Measurements from ENCODE around the gene LY86. TPM values are rescaled to one million over a fixed set of nuclear protein-coding genes. Genes with fewer than 3 reads are reported as not detected.

The LY86 gene
- total and polyA plus RNA-seq, 9 of the 15 experiments (the other 6 are each of a cell fraction or from before 2014, with no cell fraction given): 0.08 to 0.20 TPM; not detected in 7

DNA sequence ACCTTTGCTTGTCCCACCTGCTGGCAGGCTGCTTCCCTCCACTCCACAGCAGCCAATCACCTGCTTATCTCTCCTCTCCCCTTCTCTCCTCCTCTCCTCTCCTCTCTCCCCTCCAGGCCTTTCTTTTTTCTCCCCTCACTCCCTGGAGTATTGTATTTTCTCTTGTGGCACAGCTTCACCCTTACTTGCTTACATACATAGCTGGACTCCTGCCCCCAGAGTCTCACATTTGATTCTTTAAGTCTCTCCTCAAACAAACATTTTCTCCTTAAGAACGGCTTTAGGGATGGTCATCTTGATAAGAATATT, 3.6 kb upstream of the LY86 start:
- Histone ChIP-seq H3K4me3 (no peak overlapping the region), H2AFZ (ENCODE audit: low read depth, low read length) (no peak overlapping the region), H3K79me2 (ENCODE audit: control insufficient read depth, insufficient read depth, low read length) (no peaks in the 10 kb centered on the region), H3K9me1 (ENCODE audit: control insufficient read depth, insufficient read depth, low read length) (no peaks in the 10 kb centered on the region), H3K4me1 (replicated peaks in 1 of 2; ENCODE audit: control insufficient read depth in 2 of 2, insufficient read depth in 2 of 2, low read length in 2 of 2) (no peaks in the 10 kb centered on the region; a peak in 1 of 5 replicates), H3K9ac (ENCODE audit: insufficient read depth in 1 of 2, low read depth in 2 of 2, low read length in 2 of 2) (no peak overlapping the region), H3K4me2 (ENCODE audit: insufficient read depth, low read length) (no peak overlapping the region), H3K9me3 (replicated peaks; ENCODE audit: control insufficient read depth, insufficient read depth, low read depth, low read length) (no peaks in the 10 kb centered on the region), H3K36me3 (ENCODE audit: control insufficient read depth, insufficient read depth, low read length) (no peaks in the 10 kb centered on the region), H3K27ac (ENCODE audit: extremely low read depth, low read depth, low read length) (no peak overlapping the region), H3K27me3 (ENCODE audit: control insufficient read depth in 2 of 2, insufficient read depth in 2 of 2, low read length in 2 of 2) (peaks cover 12 to 29% of the 10 kb centered on the region in 2 experiments; a peak in 4 of 5 replicates), H4K20me1 (replicated peaks; ENCODE audit: control insufficient read depth, insufficient read depth, low read length) (no peaks in the 10 kb centered on the region)
- ATAC-seq: no peak
- in situ Hi-C loops (cut with MboI) (no loop called here), intact Hi-C loops (cut with micrococcal nuclease) (no loop called here)
- CTCF ChIA-PET (ENCODE audit: low intra/inter-chr PET ratio): no interaction called here
- POLR2A ChIA-PET: no interaction called here
- no TSS peak for BruUV-seq (replicated peaks)
- TF ChIP-seq MYNN (IDR thresholded peaks at IDR 0.05) (no peak), MYNN (CRISPR knock-in tag; IDR thresholded peaks at IDR 0.05) (no peak), ZNF354B (CRISPR knock-in tag; IDR thresholded peaks at IDR 0.05) (no peak), ZEB2 (IDR thresholded peaks at IDR 0.05) (no peak)
- TF ChIP-seq, protein P1, sequence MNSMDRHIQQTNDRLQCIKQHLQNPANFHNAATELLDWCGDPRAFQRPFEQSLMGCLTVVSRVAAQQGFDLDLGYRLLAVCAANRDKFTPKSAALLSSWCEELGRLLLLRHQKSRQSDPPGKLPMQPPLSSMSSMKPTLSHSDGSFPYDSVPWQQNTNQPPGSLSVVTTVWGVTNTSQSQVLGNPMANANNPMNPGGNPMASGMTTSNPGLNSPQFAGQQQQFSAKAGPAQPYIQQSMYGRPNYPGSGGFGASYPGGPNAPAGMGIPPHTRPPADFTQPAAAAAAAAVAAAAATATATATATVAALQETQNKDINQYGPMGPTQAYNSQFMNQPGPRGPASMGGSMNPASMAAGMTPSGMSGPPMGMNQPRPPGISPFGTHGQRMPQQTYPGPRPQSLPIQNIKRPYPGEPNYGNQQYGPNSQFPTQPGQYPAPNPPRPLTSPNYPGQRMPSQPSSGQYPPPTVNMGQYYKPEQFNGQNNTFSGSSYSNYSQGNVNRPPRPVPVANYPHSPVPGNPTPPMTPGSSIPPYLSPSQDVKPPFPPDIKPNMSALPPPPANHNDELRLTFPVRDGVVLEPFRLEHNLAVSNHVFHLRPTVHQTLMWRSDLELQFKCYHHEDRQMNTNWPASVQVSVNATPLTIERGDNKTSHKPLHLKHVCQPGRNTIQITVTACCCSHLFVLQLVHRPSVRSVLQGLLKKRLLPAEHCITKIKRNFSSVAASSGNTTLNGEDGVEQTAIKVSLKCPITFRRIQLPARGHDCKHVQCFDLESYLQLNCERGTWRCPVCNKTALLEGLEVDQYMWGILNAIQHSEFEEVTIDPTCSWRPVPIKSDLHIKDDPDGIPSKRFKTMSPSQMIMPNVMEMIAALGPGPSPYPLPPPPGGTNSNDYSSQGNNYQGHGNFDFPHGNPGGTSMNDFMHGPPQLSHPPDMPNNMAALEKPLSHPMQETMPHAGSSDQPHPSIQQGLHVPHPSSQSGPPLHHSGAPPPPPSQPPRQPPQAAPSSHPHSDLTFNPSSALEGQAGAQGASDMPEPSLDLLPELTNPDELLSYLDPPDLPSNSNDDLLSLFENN (IDR thresholded peaks at IDR 0.05; ENCODE audit: low read depth in 2 of 2, low read length in 2 of 2): no peak
- no peak for FAIRE-seq
- 0% methylated on average over 1 of the region's 1 CpG for WGBS (ENCODE audit: insufficient coverage, low coverage, missing lambda C conversion rate)
- no peak for DNase-seq (ENCODE audit: extremely low read depth in 1 of 4, low spot score in 3 of 4)
